NCI-H2171 (cell line): ENCODE measurements around the gene WNT7A.

Experiments used
- DNase-seq: peaks from one replicate; lab custom pipeline; 2025; lab: John Stamatoyannopoulos, UW

WNT7A gene

GRCh38 chr3:13792512-13793371 lies 87.1 kb downstream of the WNT7A start:
- DNase-seq: no peak

- no peak for DNase-seq
Measured at GRCh38 chr3:13792051-13792490, 87.8 kb downstream of the WNT7A start.

- DNase-seq: no peak
Measured at GRCh38 chr3:13791198-13792050, 88.4 kb downstream of the WNT7A start.

- no peak for DNase-seq
Measured at GRCh38 chr3:13790376-13791197, 89.3 kb downstream of the WNT7A start.

- no peak for DNase-seq
Measured at GRCh38 chr3:13788522-13789424, 91.1 kb downstream of the WNT7A start.

- DNase-seq: no peak
Measured at GRCh38 chr3:13787533-13788132, 92.2 kb downstream of the WNT7A start.

- DNase-seq: no peak
Measured at GRCh38 chr3:13786811-13787210, 93.1 kb downstream of the WNT7A start.

GRCh38 chr3:13785853-13786436 lies 93.9 kb downstream of the WNT7A start:
- DNase-seq: no peak

GRCh38 chr3:13785351-13785750 lies 94.5 kb downstream of the WNT7A start:
- DNase-seq: no peak

GRCh38 chr3:13783476-13783875 lies 96.4 kb downstream of the WNT7A start:
- no peak for DNase-seq

GRCh38 chr3:13782501-13782900 lies 97.4 kb downstream of the WNT7A start:
- no peak for DNase-seq

- DNase-seq: no peak
Measured at GRCh38 chr3:13781417-13781816, 98.5 kb downstream of the WNT7A start.

GRCh38 chr3:13780432-13781176 lies 99.3 kb downstream of the WNT7A start:
- DNase-seq: no peak

GRCh38 chr3:13776253-13777050 lies 103.4 kb downstream of the WNT7A start:
- no peak for DNase-seq

GRCh38 chr3:13772885-13773745 lies 106.8 kb downstream of the WNT7A start:
- DNase-seq: no peak

- no peak for DNase-seq
Measured at GRCh38 chr3:13772321-13772745, 107.5 kb downstream of the WNT7A start.

- no peak for DNase-seq
Measured at GRCh38 chr3:13771496-13771895, 108.4 kb downstream of the WNT7A start.
